T-helper 2 cell (primary cell): Measurements from ENCODE around the gene TMEM63A.

Experiments
- DNase-seq, 5 experiments: peaks; one replicate each; pipeline versions ENCODE4 v3.0.0 to v3.0.0-alpha.2; 2012 to 2022
- total RNA-seq, 2 donors: gene quantifications; one replicate each; lab custom pipeline; 2026; lab: John Stamatoyannopoulos, UW

TMEM63A gene
- total RNA-seq: 247 to 342 reads per million in 2 donors

DNA sequence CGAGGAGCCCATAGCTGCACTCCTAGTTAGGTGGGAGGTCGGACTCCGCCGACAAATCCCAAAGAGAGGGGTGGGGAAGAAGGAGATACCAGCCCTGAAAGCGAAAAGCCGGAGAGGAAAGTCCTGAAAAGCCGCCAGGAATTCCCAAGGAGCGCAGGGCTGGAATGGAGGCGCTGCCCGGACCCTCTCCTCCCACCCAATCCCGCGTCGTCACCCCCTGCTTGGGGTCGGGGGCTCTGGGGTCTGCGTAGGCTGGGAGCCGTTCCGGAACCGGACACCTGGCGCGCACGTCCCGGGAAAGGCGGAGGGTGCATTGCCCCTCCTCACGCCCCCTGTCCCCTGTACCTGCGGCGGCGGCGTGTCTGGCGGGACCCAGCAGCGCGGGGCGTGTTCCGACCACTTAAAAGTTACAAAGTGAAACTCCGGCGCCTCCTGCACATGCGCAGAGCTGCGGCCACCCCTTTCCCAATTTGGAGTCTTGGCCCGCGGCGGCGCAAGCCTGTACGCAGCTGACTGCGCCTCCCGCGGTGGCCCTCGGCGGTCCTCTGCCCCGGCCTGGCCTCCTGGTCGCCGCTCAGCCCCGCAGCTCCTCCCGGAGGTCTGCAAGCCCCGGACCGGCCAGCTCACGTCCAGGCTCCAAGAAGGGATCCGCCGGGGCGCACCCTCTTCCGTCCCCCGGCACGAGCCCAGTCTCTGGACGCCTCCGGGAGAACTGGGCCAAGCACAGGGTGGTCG, at the start of gene TMEM63A:
Gene TMEM63A, minus strand, starts transcription at position 422 of the 735 bp plus-strand sequence. CDS start 4,800 bp downstream, outside the sequence.
- peak; percentile 81 to 88 (median 85) for DNase-seq

DNA sequence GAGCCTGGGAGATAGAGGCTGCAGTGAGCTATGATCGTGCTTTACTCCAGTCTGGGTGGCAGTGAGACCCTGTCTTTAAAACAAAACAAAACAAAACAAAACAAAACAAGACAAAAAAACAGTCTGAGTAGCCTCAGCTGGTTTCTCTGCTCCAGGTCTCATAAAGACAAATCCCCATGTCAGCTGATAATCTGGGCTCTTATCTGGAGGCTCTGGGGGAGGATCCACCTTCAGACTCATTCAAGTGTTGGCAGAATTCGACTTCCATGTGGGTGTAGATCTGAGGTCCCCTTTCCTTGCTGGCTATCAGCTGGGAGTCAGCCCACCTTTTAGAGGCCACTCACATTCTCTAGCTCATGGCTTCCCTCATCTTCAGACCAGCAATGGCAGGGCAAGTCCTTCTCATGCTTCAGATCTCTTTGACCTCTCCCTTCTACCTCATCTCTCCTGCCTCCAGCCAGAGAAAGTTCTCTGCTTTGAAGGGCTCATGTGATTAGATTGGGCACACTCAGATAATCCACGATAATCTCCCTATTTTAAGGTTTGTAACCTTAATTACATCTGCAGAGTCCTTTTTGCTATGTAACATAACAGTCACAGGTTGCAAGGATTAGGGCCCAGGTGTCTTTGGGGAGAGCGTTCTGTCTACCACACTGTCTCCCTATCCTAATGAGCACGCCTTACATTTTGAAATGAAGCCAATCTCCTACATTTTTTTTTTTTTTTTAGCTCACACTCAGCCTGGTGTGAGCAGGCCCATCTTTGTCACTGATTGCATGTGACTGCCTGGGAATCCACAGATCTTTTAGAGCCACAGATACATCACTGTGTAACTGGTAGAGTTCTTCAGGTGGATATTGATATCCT, 49.3 kb upstream of the TMEM63A start:
- DNase-seq: no peak

DNA sequence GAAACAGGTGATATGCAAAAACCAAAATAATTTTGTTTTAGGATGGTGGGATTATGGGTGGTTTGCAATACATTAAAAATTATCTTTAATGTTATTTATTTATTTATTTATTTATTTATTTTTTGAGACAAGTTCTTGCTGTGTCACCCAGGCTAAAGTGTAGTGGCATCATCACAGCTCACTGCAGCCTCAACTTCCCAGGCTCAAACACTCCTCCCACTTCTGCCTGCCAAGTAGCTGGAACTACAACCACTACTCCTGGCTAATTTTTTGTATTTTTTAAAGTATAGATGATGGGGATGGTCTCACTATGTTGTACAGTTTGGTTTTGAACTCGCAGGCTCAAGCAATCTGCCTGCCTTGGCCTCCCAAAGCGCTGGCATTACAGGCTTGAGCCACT, 48.4 kb upstream of the TMEM63A start:
- DNase-seq: no peak

DNA sequence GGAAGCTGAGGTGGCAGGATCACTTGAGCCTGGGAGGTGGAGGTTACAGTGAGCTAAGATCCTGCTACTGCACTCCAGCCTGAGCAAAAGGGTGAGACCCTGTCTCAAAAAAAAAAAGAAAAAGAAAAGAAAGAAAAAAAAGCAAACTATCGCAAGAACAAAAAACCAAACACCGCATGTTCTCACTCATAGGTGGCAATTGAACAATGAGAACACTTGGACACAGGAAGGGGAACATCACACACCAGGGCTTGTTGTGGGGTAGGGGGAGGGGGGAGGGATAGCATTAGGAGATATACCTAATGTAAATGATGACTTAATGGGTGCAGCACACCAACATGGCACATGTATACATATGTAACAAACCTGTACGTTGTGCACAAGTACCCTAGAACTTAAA, 47.3 kb upstream of the TMEM63A start:
- DNase-seq: peak in 1 of 5 experiments; percentile 14

DNA sequence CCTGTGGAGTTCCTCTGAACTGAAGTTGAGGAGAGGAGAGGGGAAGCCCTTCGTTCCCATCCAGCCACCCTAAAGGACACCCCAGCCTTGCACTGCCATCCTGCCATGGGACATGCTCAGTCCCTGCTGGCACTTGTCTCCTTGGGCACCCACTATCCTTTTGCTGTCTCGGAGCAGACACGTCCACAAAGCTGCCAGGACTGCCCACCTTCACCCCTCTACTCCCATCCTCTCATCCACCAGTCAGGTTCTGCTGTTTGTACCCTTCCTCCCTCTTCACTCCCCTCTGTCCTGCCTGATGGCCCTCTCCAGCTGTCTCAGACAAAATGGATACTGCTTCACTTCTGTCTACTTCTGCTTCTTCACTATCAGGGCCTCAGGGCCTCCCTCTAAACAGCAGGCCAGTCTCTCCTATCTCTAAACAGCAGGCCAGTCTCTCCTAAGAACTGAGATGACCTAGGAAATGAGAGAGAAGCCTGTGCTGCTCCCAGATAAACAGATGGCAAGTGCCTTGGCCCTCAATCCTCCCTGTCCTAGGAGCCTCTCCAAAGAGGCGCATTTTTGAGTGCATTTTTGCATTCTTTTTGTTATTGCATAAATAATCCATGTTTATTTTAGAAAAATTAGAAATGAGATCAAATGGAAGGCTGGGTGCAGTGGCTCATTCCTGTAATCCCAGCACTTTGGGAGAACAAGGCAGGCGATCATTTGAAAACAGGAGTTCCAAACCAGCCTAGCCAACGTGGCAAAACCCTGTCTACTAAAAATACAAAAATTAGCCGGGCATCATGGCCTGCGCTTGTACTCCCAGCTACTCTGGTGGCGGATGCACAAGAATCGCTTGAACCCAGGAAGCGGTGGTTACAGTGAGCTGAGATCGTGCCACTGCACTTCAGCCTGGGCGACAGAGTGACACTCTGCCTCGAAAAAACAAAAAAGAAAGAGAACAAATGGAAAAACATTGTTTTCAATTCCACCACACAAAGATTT, 46.3 kb upstream of the TMEM63A start:
- peak in 1 of 5 experiments; percentile 75 for DNase-seq

DNA sequence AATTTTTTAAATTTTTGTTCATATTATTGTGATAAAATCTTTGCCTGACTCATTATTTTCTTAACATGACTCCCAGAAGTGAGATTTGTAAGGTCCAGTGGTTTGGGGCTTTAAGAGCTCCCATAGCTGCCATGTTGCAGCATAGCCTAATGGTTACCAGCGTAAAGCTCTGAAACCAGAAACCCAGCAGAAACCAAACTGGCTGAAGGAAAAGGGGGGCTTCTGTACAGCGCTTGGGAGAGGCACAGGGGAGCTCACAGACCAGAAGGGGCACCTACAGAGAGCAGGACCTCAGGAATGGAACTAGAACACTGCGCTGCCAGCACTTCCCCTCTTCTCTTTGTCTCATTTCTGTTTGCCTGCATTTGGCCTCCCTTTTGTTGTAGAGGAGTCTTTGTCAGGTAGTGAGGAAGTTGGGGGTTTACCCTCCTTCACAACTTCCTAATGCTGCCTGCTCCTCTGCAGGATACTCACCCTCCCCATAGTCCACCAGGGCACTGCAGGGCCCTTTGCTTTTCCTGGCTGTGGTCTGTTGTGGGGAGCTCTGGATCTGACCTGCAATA, 44.5 kb upstream of the TMEM63A start:
- DNase-seq: no peak

DNA sequence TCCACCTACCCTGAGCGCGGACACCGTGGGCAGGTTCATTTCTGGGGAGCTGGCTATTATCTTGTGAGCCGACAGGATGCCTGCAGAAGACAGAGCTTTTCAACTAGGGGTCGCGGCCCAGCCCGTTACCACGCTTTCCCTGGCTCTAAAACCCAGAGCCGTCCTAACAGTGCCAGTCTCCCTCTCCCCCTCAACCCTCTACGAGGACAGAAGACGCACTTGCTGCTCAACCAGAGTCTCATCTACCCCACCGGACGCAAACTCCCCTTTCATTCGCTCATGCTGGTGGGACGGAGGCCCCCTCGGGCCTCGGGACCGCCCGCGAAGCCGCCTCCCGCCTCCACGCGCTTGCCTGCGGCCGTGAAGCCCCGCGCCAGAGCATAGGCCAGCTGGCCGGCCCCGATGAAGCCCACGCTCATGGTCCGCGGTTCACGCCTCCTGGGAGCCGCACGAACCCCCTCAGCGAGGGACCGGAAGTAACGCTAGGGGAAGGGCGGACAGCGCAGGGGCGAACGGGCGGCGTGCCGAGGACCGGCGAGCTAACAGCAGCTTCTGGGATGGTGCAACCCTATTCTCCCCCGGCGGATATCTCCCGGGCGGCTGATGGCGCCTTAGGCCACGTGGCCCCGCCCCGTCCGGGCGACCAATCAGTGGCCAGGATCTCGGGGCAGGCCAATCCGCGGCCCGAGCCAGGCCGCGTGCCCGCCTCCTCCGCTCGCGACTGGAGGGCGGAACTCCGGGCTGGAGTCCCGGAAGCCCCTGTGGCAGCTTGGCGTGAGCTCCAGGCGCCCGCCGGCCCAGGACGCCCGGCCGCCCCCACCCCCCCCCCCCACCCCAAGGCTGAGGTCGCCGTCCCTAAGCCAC, 41.7 kb upstream of the TMEM63A start, which contains the start of gene PYCR2:
Gene PYCR2, minus strand, starts transcription at position 559 of the 864 bp plus-strand sequence. Its CDS starts 140 bp downstream, at position 419.
- DNase-seq: peak; percentile 92 to 97 (median 92)

DNA sequence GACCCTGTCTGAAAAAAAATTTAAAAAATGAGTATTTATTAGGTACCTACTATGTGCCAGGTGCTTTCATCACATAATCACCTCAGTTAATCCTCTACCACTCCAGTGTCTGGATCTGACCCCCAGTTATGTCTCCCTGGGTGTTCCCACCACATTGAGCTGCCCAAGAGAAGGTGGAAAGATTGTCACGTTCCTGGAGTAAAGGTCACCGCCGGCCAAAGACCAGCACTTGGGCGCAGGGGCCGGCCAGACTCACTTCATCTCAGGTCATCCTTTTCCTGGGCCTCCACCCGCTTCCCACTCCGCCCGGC, 41.2 kb upstream of the TMEM63A start:
- no peak for DNase-seq

DNA sequence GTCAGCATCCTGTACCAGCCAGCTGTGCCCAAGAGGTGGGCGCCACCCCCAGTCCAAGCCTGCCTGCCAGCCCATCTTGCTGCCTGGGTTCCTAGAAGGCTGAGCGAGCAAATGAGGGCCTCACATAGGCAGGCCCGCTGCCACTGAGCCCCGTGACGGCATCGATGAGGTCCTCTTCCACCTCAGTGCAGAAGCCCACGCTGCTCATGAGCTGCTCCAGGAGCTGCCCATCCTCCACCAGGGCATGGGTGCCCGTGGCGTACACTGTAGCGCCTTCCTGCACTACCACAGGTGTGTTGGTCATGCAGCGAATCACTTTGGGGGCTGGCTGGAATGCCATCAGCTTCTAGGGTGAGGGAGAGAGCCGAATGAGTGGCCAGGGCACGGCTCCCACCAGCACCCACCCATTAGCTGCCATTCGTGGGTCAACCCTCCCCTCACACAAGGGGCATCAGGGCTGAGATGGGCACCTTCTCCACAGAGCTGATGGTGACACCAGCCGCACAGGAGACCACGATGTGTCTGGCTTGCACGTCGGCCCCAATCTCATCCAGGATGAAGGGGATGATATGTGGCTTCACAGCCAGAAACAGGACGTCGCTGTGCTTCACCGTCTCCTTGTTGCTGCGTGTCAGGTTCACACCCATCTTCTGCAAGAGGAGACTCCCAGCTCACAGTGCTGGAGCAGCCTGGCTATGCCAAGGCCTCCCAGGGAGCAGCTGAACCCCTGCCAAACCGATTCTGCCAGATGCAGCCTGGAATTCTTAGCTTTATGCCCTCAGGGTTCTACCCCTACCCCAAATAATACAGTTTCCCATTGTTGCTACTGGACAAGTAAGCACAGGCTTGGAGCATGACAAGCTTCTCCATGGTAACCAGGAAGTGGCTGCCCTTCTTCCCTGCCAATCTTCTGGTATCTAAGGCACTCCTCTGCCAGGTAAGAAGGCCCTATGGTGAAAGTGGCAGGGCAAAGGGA, 39.8 kb upstream of the TMEM63A start:
- no peak for DNase-seq

DNA sequence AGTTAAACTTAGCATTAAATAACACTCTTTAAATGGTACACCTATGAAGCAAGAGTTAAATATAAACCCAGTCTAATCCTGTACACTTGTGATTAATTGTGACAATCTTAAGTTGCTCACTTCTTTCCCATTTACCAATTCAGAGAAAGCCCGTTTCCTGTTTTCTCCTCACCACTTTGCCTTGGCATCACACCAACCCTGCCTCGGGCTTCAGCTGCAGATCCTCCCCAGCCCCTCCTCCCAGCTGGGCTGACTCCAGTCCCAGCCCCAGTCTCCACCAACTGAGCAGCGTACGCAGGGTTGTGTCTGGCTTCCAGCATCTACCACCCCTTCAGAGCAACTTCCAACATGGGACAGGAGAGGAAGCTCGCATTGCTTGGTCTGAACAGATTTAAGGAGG, 37.7 kb upstream of the TMEM63A start:
- peak in 1 of 5 experiments; percentile 22 for DNase-seq

DNA sequence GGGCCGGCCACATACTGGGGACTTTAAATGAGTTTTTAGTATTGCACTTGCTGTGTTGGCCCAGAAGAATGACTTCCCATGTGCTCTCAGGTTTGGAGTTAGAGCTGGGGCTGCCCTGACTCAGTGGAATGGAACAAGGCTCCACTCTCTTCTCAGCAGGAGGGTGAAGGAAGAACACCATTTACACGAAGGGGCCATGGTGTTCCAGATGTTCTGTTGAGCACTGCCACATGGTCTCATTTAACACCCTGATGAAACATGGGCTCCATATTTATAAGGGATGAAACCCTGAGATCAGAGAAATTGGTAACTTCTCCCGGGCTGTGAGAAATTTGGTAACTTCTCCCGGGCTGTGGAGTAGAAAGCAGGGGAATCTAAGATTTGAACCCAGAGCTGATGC, 36.1 kb upstream of the TMEM63A start:
- DNase-seq: no peak

DNA sequence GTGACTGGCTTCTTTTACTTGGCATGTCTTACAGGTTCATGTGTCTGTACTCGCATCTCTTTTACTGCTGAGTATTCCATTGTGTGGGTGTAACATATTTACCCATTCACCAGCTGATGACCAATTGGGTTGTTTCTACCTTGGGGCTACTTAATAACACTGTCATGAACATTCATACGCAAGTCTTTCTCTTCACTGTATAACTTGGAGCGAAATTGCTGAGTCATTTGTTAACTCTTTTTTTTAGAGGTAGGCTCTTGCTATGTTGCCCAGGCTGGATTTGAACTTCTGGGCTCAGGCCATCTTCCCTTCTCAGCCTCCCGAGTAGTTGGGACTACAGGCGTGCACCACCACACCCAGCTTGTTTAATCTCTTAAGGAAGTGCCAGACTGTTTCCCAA, 35.4 kb upstream of the TMEM63A start:
- DNase-seq: no peak

DNA sequence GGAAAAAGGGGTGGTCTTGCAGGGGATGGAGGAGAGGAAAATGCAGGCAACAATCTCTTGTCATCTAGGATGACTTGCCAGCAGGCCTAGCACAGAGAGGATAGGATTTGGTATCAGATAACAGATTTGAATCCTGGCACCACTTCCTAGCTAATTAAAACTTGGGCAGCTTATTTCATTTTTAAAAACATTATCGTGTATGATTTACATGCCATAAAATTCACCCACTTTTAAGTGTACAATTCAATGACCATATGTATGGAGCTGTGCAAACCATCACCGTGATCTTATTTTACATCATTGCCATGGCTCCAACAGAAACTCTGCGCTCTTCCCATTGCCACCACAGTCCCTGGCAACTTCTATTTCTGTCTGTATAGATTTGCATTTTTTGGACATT, 34.9 kb upstream of the TMEM63A start:
- DNase-seq: no peak

DNA sequence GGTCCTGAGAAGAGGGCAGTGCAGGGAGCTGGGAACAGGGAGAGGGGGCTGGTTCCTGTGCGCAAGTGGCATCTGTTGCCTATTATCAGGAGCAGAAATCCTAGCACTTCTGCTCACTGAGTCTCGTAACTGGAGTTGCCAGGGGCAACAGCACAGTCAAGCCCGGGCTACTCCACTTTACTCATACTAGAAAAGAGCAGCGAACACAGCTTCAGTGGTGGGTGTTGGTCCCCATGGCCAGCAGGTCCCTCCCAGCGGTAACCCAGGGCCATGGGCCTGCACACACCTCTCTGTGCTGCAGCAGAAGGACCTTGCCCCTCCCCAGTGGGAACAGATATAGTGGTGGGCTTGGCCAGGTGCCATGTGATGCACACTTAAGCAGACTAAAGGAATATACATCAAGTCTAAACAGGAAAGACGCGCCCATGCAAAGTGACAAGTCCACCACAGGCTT, 33.4 kb upstream of the TMEM63A start:
- DNase-seq: no peak

DNA sequence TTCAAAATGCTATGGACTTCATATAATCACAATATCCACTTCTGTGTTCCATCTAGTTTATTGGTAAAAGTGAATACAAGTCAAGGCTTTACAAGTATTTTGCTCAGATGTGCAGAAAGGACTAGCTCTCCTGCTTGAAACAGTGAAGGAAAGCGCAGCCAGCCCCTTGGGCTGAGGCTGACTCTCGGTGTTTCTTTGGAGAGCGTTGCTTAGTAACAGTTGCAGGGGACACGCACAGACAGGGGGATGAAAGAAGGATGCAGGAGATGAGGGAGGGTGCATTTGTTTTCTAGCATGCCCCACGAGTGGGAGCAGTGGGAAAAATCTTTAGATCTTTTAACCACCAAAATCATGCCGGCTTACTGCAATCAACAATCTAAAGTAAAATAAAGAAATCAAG, 32.8 kb upstream of the TMEM63A start:
- no peak for DNase-seq

DNA sequence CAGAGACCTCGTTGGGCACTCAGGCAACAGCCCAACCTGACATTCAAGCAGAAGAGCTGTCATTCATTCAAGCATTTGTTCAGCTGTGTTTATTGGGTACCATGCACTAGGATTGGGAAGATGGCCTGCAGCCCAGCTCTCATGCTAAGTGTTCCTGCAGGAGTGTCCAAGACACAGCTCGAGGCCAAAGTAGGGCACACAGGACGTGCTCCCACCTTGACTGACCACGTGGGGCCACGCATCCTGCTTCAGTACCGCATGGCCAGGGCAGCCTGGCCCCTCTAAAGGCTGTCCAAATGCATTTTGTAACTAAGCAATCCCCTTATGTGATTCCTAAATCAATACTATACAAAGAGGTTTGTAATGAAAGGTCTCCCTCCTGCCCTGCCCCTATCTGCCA, 32.2 kb upstream of the TMEM63A start:
- no peak for DNase-seq

DNA sequence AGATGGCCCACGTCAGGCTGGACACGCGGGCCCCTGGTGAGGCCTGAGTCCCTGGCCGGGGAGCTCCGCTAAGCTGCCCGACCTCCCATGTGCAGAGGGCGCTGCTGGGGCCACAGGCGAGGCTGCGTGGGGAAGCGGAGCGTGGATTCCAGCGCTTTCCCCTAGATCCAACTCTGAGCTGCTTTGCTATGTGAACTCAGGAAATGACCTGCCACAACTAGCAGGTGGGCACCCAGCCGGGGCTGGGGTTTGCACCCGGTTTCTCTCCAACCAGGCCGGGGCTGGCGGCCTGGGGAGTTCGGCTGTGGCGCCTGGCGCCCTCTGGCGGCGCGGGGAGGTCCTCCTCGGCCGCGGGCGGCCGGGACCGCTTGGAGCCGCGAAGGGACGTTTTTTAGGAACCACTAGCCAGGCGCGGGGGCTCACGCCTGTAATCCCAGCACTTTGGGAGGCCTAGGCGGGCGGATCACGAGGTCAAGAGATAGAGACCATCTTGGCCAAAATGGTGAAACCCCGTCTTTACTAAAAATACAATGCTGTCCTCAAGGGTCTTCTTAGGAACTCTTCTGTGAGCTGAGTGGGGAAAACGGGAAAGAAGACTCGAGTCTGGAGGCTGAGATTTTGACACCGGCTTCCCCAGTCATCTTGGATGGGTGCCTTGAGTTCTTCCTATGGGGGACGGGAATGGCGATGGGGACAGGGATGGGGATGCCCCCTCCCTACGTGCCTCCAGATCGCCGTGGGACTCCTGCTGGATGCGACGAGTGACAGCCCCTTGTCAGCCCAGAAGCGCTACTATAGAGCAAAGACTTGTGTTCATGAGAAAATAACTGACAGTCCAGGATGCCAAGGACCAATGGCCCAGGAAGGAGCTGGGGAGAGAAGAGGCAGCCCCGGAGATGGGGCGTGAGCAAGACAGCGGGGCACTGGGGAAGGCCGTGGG, 29.3 kb upstream of the TMEM63A start:
- peak; percentile 58 to 69 (median 64) for DNase-seq

DNA sequence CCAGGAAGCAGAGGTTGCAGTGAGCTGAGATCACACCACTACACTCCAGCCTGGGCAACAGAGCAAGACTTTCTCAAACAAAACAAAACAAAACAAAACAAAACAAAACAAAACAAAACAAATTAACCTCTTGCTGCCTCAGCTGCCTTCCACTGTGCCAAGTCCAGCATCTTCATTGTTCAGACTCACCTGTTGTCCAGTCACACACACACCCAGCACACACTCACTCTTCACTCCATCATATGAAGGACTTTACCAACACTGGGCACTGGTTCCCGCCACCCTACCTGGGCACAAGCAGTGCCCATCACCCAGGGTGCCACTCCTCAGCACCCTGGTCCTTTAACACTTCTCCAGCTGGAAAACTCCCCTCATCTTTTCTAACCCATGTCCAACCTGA, 27.3 kb upstream of the TMEM63A start:
- DNase-seq: no peak

DNA sequence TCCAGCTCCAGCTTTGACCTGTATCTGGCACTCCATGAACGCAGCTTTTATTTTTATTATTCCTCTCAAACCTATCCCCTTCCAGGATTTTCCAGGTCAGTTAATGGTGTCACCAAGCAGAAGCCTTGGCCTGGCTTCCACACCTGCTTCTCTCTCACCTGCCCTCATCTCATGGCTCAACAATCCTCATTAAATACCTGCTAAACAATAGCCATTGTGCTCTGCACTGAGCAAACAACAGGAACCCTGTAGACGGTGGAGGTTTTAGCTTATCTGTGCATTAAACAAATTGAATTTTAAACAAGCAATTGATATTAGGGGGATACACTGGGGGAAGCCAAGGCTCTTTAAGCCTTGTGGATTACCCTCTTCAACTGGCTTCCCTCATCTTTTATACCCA, 26.6 kb upstream of the TMEM63A start:
- DNase-seq: no peak
